Skeletal muscle tissue (tissue), 4 donors: ENCODE results near the gene APBA3. TPM values are rescaled to one million over a fixed set of nuclear protein-coding genes. Genes with fewer than 3 reads are reported as not detected.

Experiments
- H3K27ac ChIP-seq: one replicate; pipeline ENCODE4 v1.7.0; 2013; ENCODE audit warnings: mild to moderate bottlenecking, low read depth, low read length, inconsistent platforms
- H3K27me3 ChIP-seq, 3 donors: one replicate each; pipeline ENCODE4 v1.7.0; 2013; ENCODE audit warnings: low read length in 3 of 3; ENCODE audit not compliant: control insufficient read depth in 3 of 3, insufficient read depth in 3 of 3
- H3K36me3 ChIP-seq, 3 donors: one replicate each; pipeline ENCODE4 v1.7.0; 2013; ENCODE audit warnings: low read length in 3 of 3; ENCODE audit not compliant: control insufficient read depth in 3 of 3, insufficient read depth in 3 of 3
- H3K4me1 ChIP-seq, 3 donors: one replicate each; pipeline ENCODE4 v1.7.0; 2013; ENCODE audit warnings: low read length in 3 of 3, mild to moderate bottlenecking in 3 of 3; ENCODE audit not compliant: control insufficient read depth in 3 of 3, insufficient read depth in 3 of 3
- H3K4me3 ChIP-seq, 3 donors: one replicate each; pipeline ENCODE4 v1.7.0; 2013; ENCODE audit warnings: low read length in 3 of 3
- H3K9ac ChIP-seq, 3 donors: one replicate each; pipeline ENCODE4 v1.7.0; 2013; ENCODE audit warnings: low read length in 3 of 3, mild to moderate bottlenecking in 3 of 3, moderate library complexity in 2 of 3, low read depth in 1 of 3
- H3K9me3 ChIP-seq, 3 donors: one replicate each; pipeline ENCODE4 v1.7.0; 2013; ENCODE audit warnings: low read length in 3 of 3; ENCODE audit not compliant: control insufficient read depth in 3 of 3
- total RNA-seq: library from RNA; depleted of rRNA; stranded (reverse); fragments of >200 nt; gene quantifications from one replicate; pipeline ENCODE4 v1.2.3, GENCODE V29; 2014
- donor health status: Osteomylitis.

Gene APBA3
- total RNA-seq, 1 donor from 2014 or later: 9.4 TPM

- no peaks in the 10 kb centered on the region for H3K4me1 ChIP-seq
- no peak overlapping the region for H3K4me3 ChIP-seq
- H3K36me3 ChIP-seq: peaks cover 19 to 28% (median 23%) of the 10 kb centered on the region in 3 donors
- H3K9ac ChIP-seq: no peak overlapping the region
- peaks cover 0 to 2% (median 0%) of the 10 kb centered on the region in 3 donors for H3K9me3 ChIP-seq
- no peak overlapping the region for H3K27ac ChIP-seq
- H3K27me3 ChIP-seq: peaks cover 6 to 11% (median 10%) of the 10 kb centered on the region in 3 donors
Observed at GRCh38 chr19:3750211-3750610, 11.3 kb downstream of the APBA3 start.

- no peak overlapping the region for H3K27ac ChIP-seq
- peaks cover 6 to 11% (median 10%) of the 10 kb centered on the region in 3 donors for H3K27me3 ChIP-seq
- H3K9ac ChIP-seq: no peak overlapping the region
- peaks cover 17 to 26% (median 23%) of the 10 kb centered on the region in 3 donors for H3K36me3 ChIP-seq
- H3K4me1 ChIP-seq: no peaks in the 10 kb centered on the region
- H3K4me3 ChIP-seq: no peak overlapping the region
- peaks cover 0 to 2% (median 0%) of the 10 kb centered on the region in 3 donors for H3K9me3 ChIP-seq
Observed at GRCh38 chr19:3748965-3749364, 12.5 kb downstream of the APBA3 start.

- Histone ChIP-seq H3K36me3 (peaks cover 15 to 17% (median 16%) of the 10 kb centered on the region in 3 donors), H3K9me3 (peaks cover 0 to 2% (median 2%) of the 10 kb centered on the region in 3 donors), H3K4me1 (no peaks in the 10 kb centered on the region), H3K27ac (no peak overlapping the region), H3K4me3 (no peak overlapping the region), H3K27me3 (peaks cover 6 to 11% (median 10%) of the 10 kb centered on the region in 3 donors), H3K9ac (no peak overlapping the region)
Observed at GRCh38 chr19:3746371-3747056, 15.0 kb downstream of the APBA3 start.

- Histone ChIP-seq H3K27me3 (peaks cover 6 to 11% (median 10%) of the 10 kb centered on the region in 3 donors), H3K9me3 (peaks cover 0 to 2% (median 2%) of the 10 kb centered on the region in 3 donors), H3K4me3 (no peak overlapping the region), H3K27ac (no peak overlapping the region), H3K9ac (no peak overlapping the region), H3K4me1 (no peaks in the 10 kb centered on the region), H3K36me3 (peaks cover 7 to 10% (median 9%) of the 10 kb centered on the region in 3 donors)
Observed at GRCh38 chr19:3745363-3746045, 16.0 kb downstream of the APBA3 start.

GRCh38 chr19:3743486-3743885 is 18.0 kb downstream of the APBA3 start:
- no peaks in the 10 kb centered on the region for H3K36me3 ChIP-seq

GRCh38 chr19:3740431-3740830 is 21.1 kb downstream of the APBA3 start:
- no peak overlapping the region for H3K9ac ChIP-seq
- H3K9me3 ChIP-seq: peaks cover 0 to 2% (median 0%) of the 10 kb centered on the region in 3 donors
- H3K4me3 ChIP-seq: no peak overlapping the region
- H3K36me3 ChIP-seq: no peaks in the 10 kb centered on the region
- no peaks in the 10 kb centered on the region for H3K4me1 ChIP-seq
- no peak overlapping the region for H3K27ac ChIP-seq
- H3K27me3 ChIP-seq: peaks cover 12 to 22% (median 19%) of the 10 kb centered on the region in 3 donors

More at GRCh38 chr19:3743486-3743885, 18.0 kb downstream of the APBA3 start:
- no peaks in the 10 kb centered on the region for H3K4me1 ChIP-seq
- H3K9me3 ChIP-seq: peaks cover 0 to 2% (median 0%) of the 10 kb centered on the region in 3 donors
- H3K9ac ChIP-seq: no peak overlapping the region
- peaks cover 9 to 12% (median 11%) of the 10 kb centered on the region in 3 donors for H3K27me3 ChIP-seq
- H3K27ac ChIP-seq: no peak overlapping the region
- no peak overlapping the region for H3K4me3 ChIP-seq

GRCh38 chr19:3738477-3739220 is 22.8 kb downstream of the APBA3 start:
- H3K27ac ChIP-seq: no peak overlapping the region
- no peaks in the 10 kb centered on the region for H3K36me3 ChIP-seq
- no peak overlapping the region for H3K4me3 ChIP-seq
- peaks cover 0 to 2% (median 0%) of the 10 kb centered on the region in 3 donors for H3K9me3 ChIP-seq
- no peak overlapping the region for H3K9ac ChIP-seq
- H3K4me1 ChIP-seq: no peaks in the 10 kb centered on the region
- peaks cover 18 to 23% (median 22%) of the 10 kb centered on the region in 3 donors for H3K27me3 ChIP-seq

- H3K4me1 ChIP-seq: no peaks in the 10 kb centered on the region
- H3K9ac ChIP-seq: no peak overlapping the region
- H3K36me3 ChIP-seq: no peaks in the 10 kb centered on the region
- peaks cover 19 to 23% (median 22%) of the 10 kb centered on the region in 3 donors for H3K27me3 ChIP-seq
- H3K4me3 ChIP-seq: no peak overlapping the region
- no peaks in the 10 kb centered on the region for H3K9me3 ChIP-seq
- H3K27ac ChIP-seq: no peak overlapping the region
Observed at GRCh38 chr19:3737487-3738205, 23.8 kb downstream of the APBA3 start.

- no peak overlapping the region for H3K9ac ChIP-seq
- H3K9me3 ChIP-seq: no peaks in the 10 kb centered on the region
- no peaks in the 10 kb centered on the region for H3K36me3 ChIP-seq
- H3K27me3 ChIP-seq: peaks cover 19 to 23% (median 22%) of the 10 kb centered on the region in 3 donors
- no peak overlapping the region for H3K27ac ChIP-seq
- H3K4me3 ChIP-seq: no peak overlapping the region
- H3K4me1 ChIP-seq: no peaks in the 10 kb centered on the region
Observed at GRCh38 chr19:3736106-3736724, 25.3 kb downstream of the APBA3 start.
